Measurements from ENCODE around the gene SPTB. TPM values are rescaled to one million over a fixed set of nuclear protein-coding genes. Genes with fewer than 3 reads are reported as not detected.

Gene SPTB
- total and polyA plus RNA-seq, 10 of the 15 experiments (the other 5 are each of a cell fraction or from before 2014, with no cell fraction given): under 0.01 to 0.04 (median 0.02) TPM; not detected in 4

DNA sequence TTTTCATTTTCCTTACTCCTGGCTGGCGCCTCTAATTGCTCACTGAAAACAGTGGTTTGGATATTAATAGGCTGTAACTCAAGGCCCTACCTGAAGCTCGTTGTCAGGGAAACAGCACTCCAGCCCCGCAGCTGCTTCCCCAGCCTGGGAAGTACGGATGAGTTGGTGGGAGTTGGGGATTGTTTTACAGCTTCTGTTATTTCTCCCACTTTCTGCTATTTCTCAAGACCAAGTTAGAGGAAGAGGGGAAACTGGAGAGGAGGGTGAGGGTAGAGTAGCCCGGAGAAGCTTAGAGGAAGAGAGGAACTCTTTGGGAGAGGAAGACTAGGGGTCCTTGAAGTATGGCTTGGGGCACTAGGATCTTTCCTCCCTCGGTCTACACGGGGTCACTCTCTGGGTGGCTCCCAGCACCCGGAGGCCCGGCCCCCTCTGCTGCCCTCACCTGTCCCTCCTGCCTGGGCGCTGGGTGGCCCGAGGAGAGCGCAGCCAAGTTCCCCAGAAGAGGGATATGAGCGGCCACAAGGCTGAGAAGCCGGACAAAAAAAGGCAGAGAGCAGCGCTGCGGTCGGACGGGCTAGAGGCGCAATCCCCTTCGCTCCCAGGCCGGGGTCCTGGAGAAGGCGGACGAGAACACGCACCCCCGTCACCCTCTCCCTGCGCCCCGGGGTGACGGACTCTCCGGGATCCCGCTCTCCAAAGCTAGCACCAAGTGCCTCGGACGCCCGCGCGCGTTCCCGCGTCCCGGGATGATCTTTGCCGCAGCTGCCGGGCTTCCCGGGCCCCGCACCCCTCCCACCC lies 671 bp downstream of the SPTB start (continued):
- no peak for TF ChIP-seq RELB (IDR thresholded peaks at IDR 0.05; ENCODE audit: low read depth)
- TF ChIP-seq JUND (IDR thresholded peaks at IDR 0.05; ENCODE audit: low read depth, low read length): no peak
- TF ChIP-seq, protein P1, sequence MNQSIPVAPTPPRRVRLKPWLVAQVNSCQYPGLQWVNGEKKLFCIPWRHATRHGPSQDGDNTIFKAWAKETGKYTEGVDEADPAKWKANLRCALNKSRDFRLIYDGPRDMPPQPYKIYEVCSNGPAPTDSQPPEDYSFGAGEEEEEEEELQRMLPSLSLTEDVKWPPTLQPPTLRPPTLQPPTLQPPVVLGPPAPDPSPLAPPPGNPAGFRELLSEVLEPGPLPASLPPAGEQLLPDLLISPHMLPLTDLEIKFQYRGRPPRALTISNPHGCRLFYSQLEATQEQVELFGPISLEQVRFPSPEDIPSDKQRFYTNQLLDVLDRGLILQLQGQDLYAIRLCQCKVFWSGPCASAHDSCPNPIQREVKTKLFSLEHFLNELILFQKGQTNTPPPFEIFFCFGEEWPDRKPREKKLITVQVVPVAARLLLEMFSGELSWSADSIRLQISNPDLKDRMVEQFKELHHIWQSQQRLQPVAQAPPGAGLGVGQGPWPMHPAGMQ (IDR thresholded peaks at IDR 0.05; ENCODE audit: borderline replicate concordance): no peak
- TF ChIP-seq ATF3 (IDR thresholded peaks at IDR 0.05; ENCODE audit: borderline replicate concordance, extremely low read depth, low read depth, low read length): no peak

DNA sequence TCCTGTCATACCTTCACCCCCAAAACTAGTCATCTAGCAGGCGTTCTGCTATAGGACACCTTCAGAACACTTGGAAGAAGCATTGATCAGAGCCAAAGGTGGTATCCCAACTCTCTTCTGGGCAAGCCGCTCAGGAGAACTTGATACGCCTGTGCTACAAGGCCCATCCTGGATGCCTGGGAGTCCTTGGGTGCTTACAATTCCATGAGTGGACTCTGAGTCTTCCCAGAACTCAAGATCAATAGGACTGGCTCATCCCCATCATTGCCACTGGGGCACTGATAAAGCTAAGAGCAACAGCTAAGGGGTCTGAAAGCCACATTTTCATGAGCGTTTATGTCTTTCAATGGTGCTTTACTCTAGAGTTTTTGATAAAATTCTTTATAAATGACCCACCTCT lies 1.9 kb downstream of the SPTB start:
- WGBS (ENCODE audit: insufficient coverage, insufficient replicate concordance, low lambda C conversion rate, missing lambda C conversion rate): 72% methylated on average over 4 of the region's 4 CpGs
- DNase-seq (ENCODE audit: low read depth, low spot score) (no peak), ATAC-seq (no peak), FAIRE-seq (no peak)
- intact Hi-C loops (cut with micrococcal nuclease; ENCODE audit: unreplicated experiment): no loop called here
- CTCF ChIA-PET: interaction anchor here (0.9 to 6.7 kb wide), 2 partner anchors 9 to 14 kb away, joined by 4 to 75 read pairs; no protein-coding TSS in a partner anchor
- no TSS peak for BruUV-seq (replicated peaks)
- POLR2A ChIA-PET: interaction anchor here (0.9 kb wide), 1 partner anchor 15 kb away, joined by 3 read pairs; no protein-coding TSS in a partner anchor
- RAD21 ChIA-PET (ENCODE audit: unreplicated experiment): interaction anchor here (0.6 to 1.5 kb wide), 2 partner anchors 8 to 289 kb away, joined by 3 read pairs; no protein-coding TSS in a partner anchor
- in situ Hi-C loops (cut with MboI): loop anchor here (25.0 kb wide), 1 partner anchor 516 kb away; no protein-coding TSS in a partner anchor
- H3K4me1 ChIP-seq (ENCODE audit: control insufficient read depth, insufficient read depth, low read length): no peaks in the 10 kb centered on the region
- no peaks in the 10 kb centered on the region for H4K20me1 ChIP-seq (ENCODE audit: control insufficient read depth, insufficient read depth)
- no peak overlapping the region for H2AFZ ChIP-seq (ENCODE audit: control insufficient read depth, low read depth, low read length)
- no peaks in the 10 kb centered on the region for H3K9me3 ChIP-seq (replicated peaks; ENCODE audit: control insufficient read depth, insufficient read depth, low read length)
- H3K27ac ChIP-seq (ENCODE audit: control insufficient read depth, insufficient read depth): no peak overlapping the region
- H3K9ac ChIP-seq (ENCODE audit: control insufficient read depth, insufficient read depth, low read length): no peak overlapping the region
- peaks cover 7 to 20% of the 10 kb centered on the region in 2 experiments for H3K27me3 ChIP-seq (replicated peaks in 1 of 2; ENCODE audit: control insufficient read depth in 2 of 2, insufficient read depth in 2 of 2, low read length in 1 of 2)
- no peak overlapping the region for H3K4me3 ChIP-seq
- no peaks in the 10 kb centered on the region for H3K36me3 ChIP-seq (ENCODE audit: control insufficient read depth in 2 of 2, insufficient read depth in 2 of 2, low read length in 1 of 2)
- no peak for TF ChIP-seq EGR1 (IDR thresholded peaks at IDR 0.05; ENCODE audit: borderline replicate concordance in 1 of 2, low read depth in 2 of 2, low read length in 2 of 2)
- H3K79me2 ChIP-seq (ENCODE audit: control insufficient read depth, insufficient read depth, low read length): no peaks in the 10 kb centered on the region
- SMC1A ChIA-PET (ENCODE audit: uncharacterized antibody, unreplicated experiment): interaction anchor here (1.0 to 2.6 kb wide), 2 partner anchors 14 to 389 kb away, joined by 3 to 10 read pairs; no protein-coding TSS in a partner anchor
- no peak overlapping the region for H3K4me2 ChIP-seq (ENCODE audit: control insufficient read depth, insufficient read depth)
